ENCODE measurements around the gene CDK13.
A peak's percentile ranks its signal among the peaks of the same experiment; 100 is the strongest.
"Not testable (repeated sequence)": the region's sequence is repeated elsewhere in the genome, so short reads cannot be mapped to it uniquely, and the experiment has no call there.

Gene CDK13

DNA sequence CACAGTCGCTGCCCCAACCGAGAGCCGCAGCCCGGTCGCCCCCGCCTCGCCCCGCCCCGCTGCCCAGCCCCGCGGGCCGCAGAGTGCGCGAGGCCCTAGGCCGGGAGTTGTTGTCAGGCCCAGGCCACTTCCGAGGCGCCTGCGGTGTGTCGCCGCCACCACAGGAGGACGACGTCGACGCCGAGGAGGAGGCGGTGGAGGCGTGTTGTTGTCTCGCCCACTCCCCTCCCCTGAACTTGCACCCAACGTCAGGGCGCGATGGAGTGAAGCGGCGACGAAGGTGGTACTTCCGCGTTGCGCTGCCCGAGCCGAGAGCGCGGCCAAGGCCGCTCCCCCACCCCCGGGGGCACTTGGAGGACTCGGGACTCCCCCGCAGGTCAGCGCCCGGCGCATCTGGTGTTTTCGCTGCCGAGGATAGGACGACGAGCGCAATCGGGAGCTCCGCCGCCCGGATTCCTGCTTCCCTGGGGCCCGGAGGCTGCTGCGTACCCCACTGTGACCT is at the start of gene CDK13:
CDK13 (plus strand) TSS at position 286 of the 502 bp plus-strand sequence. CDS start 386 bp downstream, outside the sequence.
- peak; percentile 76 for DNase-seq

DNA sequence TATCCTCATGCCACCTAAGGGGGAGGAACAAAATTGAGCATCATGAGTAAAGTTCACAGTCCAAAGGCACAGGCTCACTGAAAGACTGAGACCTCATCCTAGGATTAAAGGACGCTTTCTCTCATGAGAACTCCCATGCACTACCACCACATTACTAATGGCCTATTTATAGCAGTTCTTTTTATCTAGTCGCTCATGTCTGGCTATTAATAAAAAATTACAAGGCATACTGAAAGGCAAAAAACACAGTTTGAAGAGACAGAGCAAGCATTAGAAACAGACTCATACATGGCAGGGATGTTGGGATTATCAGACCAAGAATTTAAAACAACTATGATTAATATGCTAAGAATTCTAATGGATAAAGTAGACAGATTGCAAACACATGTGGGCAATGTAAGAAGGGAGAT is 46.0 kb upstream of the CDK13 start:
- DNase-seq, result no peak

DNA sequence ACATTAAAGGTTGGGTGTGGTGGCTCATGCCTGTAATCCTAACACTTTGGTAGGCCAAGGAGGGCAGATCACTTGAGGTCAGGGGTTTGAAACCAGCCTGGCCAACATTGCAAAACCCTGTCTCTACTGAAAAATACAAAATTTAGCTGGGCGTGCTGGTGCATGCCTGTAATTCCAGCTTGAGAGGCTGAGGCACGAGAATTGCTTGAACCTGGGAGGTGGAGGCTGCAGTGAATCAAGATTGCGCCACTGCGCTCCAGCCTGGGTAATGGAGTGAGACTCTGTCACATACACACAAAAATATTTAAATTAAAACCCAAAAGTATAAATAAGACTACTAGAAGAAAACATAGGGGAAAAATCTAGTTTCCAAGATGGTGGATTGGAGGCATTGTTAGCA is 41.9 kb upstream of the CDK13 start:
- DNase-seq, result no peak

DNA sequence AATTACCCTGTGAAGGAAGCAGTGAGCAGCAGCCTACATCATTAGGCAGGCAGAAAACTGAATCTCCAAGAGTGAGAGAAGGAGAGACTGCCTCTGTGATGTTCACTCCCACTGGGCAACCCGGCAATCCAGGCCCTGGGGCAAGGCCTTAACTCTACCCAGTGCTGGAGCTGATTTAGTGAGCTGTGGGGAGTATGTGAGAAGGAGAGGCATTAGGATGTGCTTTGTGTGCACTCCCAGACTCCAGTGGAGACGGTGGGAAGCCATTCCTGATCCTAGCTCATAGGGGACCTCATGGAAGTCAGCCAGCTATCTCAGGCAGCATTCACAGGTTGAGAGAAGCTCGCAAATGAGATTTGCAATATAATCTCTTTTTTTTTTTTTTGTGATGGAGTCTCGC is 41.1 kb upstream of the CDK13 start:
- DNase-seq, result no peak

DNA sequence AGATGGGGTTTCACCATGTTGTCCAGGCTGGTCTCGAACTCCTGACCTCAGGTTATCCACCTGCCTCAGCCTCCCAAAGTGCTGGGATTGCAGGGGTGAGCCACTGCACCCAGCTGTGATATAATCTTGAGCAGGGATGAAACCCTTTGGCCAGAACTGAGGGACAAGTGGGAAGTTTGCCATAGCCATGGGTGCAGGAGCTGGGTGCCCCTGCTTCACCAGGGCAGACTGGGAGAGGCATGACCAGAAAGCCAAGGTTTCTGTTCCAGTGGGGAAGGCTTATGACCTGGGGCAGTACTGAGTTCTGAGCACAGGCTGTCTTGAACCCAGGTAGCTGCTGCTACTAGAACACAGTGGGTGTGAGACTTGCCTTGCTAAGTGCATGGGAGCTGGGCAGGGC is 40.5 kb upstream of the CDK13 start:
- DNase-seq, result no peak

DNA sequence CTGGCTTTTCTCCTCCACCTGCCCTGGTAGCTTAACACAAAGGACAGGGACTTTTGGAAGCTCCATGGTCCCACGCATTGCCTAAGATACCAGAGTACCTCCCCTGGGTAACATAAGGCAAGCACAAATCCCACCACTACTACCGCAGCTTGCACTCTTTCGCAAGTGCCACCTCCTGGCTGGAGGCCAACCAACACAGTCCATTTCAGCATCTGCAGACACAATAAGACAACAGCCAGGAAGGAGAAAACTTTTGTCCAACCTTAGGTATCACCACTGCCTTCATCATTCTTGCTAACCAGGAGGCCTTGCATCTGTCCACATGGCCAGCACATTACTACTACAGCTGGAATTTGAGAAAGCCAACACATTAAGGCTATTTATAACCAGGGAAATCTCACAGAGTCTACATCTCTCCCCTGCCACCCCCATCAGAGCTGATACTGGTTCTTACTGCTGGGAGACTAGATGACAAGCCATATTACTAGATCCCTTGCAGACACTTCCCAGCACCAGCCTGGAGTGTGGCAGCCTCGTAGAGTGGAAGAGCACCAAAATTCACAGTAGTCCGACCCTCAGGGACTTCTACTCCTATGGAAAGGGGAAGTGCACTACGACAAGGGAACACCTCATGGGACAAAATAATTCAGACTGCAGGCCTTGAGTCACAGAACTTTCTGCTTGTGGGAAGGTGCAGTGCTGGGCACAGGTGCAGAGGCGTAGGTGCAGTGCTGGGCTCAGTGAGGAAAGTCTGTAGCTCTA is 39.8 kb upstream of the CDK13 start:
- no peak for DNase-seq

- DNase-seq, result no peak
Observed at GRCh38 chr7:39911167-39911566, 38.9 kb upstream of the CDK13 start.

DNA sequence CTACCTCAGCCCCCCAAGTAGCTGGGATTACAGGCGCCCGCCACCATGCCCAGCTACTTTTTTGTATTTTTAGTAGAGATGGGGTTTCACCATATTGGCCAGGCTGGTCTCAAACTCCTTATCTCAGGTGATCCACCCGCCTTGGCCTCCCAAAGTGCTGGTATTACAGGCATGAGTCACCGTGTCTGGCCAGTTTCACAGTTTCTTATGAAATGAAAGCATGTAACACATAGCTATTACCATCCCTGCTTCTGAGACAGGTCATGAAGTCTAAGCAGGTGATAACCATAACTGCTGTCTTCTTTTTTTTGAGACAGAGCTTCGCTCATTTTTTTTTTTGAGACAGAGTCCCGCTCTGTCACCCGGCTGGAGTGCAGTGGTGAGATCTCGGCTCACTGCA is 34.2 kb upstream of the CDK13 start:
- DNase-seq, result not testable (repeated sequence)

- no peak for DNase-seq
Observed at GRCh38 chr7:39919646-39920045, 30.4 kb upstream of the CDK13 start.

DNA sequence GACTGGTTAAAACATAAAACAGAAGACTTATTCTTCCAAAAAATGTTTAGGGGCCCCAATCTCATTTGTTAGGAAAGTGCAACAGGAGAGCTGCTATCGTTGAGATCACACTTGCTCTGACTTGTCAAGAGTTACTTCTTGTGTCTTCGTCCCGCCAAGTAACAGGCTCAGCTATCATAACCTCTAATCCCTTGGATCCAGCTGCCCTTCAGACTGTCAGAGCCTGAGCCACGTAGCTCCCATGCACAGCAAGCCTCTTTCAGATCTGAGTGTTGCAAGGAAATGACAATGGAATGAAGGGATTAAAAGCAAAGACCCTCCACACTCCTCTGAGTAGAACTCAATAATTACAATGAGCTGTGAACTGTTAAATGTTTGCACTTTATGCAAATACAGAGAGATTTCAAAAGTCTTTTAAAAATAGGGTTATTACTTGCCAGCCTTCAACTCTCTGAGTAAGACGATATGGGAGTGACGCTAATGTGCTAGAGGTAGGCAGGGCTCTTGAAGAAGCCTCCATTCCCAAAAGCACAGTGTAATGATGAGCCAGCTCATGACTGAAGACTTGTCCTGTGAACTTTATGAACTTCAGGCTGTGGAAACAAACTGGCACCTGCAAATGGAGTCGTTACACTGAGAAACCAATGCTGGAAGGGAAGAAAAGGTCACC is 28.4 kb upstream of the CDK13 start:
- no peak for DNase-seq

DNA sequence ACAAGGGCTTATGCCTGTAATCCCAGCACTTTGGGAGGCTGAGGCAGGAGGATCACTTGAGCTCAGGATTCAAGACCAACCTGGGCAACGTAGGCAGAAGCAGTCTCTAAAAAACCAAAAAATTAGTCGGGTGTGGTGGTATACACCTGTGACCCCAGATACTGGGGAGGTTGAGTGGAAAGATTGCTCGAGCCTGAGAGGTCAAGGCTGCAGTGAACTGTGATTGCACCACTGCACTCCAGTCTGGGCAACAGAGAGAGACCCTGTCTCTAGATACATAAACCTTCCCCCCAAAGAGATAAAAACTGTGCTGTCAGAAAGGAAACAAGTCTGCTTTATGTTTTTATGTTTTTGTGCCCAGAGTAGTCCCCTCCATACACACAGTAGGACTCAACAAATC is 27.5 kb upstream of the CDK13 start:
- no peak for DNase-seq

DNA sequence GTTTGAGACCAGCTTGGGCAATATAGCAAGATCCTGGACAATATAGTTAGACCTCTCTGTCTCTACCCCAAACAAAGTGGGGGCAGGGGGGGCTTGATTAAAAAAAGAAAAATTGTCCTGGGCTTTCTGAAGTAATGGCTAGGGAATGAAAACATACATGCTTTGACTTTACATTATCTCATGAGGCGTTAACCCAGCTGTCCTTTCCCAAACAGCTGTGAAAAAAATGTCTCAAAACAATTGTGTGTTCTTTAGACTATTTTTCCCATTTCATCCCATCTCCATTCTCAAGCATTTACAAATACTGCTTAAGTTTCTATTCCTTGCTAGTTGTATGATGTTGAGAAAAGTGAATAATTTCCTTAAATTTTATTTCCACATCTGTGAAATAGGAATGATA is 27.0 kb upstream of the CDK13 start:
- no peak for DNase-seq

- DNase-seq, result no peak
Observed at GRCh38 chr7:39924122-39924521, 25.9 kb upstream of the CDK13 start.

GRCh38 chr7:39926111-39926510 is 23.9 kb upstream of the CDK13 start:
- no peak for DNase-seq

DNA sequence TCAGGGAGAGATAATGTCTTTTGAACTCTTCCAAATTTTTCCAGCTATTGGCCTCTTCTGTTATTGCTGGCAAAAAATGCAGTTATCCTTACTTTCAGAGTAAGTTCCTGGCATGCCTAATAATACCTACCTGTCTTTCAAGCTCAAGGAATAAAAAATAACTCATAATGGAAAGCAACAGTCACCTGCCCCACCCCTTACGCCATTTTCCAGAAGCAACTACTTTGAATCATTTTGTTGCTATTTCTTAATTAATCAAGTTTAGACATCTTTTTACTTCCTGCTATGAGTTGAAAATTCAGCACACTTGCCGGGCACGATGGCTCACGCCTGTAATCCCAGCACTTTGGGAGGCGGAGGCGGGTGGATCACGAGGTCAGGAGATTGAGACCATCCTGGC is 23.0 kb upstream of the CDK13 start:
- DNase-seq, result no peak

DNA sequence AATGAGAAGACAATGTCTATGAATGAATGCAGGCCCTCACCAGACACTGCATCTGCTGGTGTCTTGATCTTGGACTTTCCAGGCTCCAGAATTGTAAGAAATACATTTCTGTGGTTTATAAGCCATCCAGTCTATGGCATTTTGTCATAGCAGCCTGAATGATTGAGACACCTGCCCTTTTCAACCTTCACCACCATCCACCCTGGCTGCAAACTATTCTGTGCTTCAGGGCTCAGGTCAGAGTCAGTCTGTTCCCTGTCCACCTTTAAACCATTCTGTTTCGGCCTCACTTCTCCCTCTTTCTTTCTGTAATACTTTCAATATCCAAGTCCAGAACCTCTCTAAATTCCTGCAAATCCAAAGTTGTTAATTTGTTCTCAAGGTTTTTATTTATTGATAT is 15.9 kb upstream of the CDK13 start:
- DNase-seq, result no peak

DNA sequence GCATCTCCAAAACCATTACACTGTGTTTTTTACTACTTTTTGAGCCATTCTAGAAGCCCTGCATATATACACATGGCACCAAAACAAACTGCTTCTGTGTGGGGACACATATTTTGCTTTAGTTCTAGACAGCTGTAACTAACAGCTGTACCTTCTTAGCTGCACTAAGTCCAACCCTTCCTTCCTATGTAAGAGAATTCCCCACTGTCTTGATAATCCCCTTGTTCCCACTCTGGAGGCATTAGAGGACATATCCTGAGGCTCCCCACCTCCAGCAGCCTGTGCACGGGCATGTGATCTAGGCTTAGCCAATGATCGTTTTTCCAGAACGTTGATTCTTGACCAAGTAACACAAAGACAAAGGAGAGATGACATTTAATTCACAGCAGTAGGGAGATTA is 13.3 kb upstream of the CDK13 start:
- DNase-seq, result no peak

- no peak for DNase-seq
Observed at GRCh38 chr7:39937366-39938153, 12.5 kb upstream of the CDK13 start.

- DNase-seq, result no peak
Observed at GRCh38 chr7:39942883-39943282, 7.2 kb upstream of the CDK13 start.

DNA sequence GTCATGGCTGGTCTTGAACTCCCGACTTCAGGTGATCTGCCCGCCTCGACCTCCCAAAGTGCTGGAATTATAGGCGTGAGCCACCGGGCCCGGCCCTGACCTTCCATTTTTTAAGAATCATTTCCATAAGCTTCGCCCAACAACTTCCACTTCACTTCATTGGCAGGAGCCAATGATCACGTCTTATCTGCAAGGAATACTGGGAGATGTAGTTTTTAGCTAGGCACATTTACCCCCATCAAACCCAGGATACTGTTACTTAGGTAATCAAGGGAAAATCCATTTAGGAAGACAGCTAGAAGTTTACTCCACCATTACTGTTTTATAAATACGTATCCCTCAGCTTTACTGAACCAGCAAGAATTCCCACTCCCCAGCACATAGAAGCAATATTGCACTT is 3.4 kb upstream of the CDK13 start:
- no peak for DNase-seq

- DNase-seq, result no peak
Observed at GRCh38 chr7:39948375-39948955, 1.6 kb upstream of the CDK13 start.

- DNase-seq, result peak; percentile 98
Observed at GRCh38 chr7:39948956-39949928, 814 bp upstream of the CDK13 start.

Measured in NCI-H510A (cell line).